Coronary artery (tissue), 2 donors: ENCODE results near the gene MINDY3.
"Not testable (repeated sequence)": the region's sequence is repeated elsewhere in the genome, so short reads cannot be mapped to it uniquely, and the experiment has no call there.

Experiments used
- DNase-seq: peaks from one replicate; pipeline ENCODE4 v3.0.0-alpha.2; 2017; ENCODE audit warnings: low spot score
- H3K27ac ChIP-seq, 2 donors: fragments of 200-600 bp; sonication (generic); one replicate each; pipeline ENCODE4 v1.5.1; 2016 to 2019
- H3K4me3 ChIP-seq: fragments of 200-600 bp; sonication (generic); 2 replicates; pipeline ENCODE4 v1.5.1; 2016; ENCODE audit warnings: mild to moderate bottlenecking, moderate library complexity
- CTCF ChIP-seq: fragments of 200-600 bp; sonication (generic); IDR thresholded peaks from one replicate; pipeline ENCODE4 v1.5.1; 2019; ENCODE audit warnings: antibody characterized with exemption

Gene MINDY3

GRCh38 chr10:15879663-15880062, 19.4 kb upstream of the MINDY3 start:
- no peak for DNase-seq
- Histone ChIP-seq H3K4me3 (no peak overlapping the region), H3K27ac (no peak overlapping the region)
- no peak for TF ChIP-seq CTCF

GRCh38 chr10:15879058-15879457, 18.8 kb upstream of the MINDY3 start:
- DNase-seq = no peak
- Histone ChIP-seq H3K4me3 (no peak overlapping the region), H3K27ac (no peak overlapping the region)
- TF ChIP-seq CTCF = peak; percentile 40

- Histone ChIP-seq H3K27ac (no peak overlapping the region), H3K4me3 (no peak overlapping the region)
- no peak for DNase-seq
- no peak for TF ChIP-seq CTCF
Measured at GRCh38 chr10:15877836-15878576, 17.7 kb upstream of the MINDY3 start.

DNA sequence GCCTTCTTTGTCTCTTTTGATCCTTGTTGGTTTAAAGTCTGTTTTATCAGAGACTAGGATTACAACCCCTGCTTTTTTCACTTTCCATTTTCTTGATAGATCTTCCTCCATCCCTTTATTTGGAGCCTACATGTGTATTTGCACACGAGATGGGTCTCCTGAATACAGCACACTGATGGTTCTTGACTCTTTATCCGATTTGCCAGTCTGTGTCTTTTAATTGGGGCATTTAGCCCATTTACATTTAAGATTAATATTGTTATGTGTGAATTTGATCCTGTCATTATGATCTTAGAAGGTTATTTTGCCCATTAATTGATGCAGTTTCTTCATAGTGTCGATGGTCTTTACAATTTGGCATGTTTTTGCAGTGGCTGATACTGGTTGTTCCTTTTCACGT, 16.0 kb upstream of the MINDY3 start:
- DNase-seq, H3K4me3 ChIP-seq, H3K27ac ChIP-seq: not testable (repeated sequence)

DNA sequence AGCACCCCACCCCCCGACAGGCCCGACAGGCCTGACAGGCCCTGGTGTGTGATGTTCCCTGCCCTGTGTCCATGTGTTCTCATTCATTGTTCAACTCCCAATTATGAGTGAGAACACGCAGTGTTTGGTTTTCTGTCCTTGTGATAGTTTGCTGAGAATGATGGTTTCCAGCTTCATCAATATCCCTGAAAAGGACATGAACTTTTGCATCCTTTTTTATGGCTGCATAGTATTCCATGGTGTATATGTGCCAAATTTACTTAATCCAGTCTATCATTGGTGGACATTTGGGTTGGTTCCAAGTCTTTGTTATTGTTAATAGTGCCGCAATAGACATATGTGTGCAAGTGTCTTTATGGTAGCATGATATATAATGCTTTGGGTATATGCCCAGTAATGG, 12.3 kb upstream of the MINDY3 start:
- H3K27ac ChIP-seq, H3K4me3 ChIP-seq, DNase-seq: not testable (repeated sequence)

GRCh38 chr10:15871823-15872222, 11.5 kb upstream of the MINDY3 start:
- Histone ChIP-seq H3K27ac (no peak overlapping the region), H3K4me3 (no peak overlapping the region)
- no peak for TF ChIP-seq CTCF
- no peak for DNase-seq

GRCh38 chr10:15869935-15870334, 9.6 kb upstream of the MINDY3 start:
- no peak for TF ChIP-seq CTCF
- H3K4me3 ChIP-seq = no peak overlapping the region
- DNase-seq = no peak
- no peak overlapping the region for H3K27ac ChIP-seq

DNA sequence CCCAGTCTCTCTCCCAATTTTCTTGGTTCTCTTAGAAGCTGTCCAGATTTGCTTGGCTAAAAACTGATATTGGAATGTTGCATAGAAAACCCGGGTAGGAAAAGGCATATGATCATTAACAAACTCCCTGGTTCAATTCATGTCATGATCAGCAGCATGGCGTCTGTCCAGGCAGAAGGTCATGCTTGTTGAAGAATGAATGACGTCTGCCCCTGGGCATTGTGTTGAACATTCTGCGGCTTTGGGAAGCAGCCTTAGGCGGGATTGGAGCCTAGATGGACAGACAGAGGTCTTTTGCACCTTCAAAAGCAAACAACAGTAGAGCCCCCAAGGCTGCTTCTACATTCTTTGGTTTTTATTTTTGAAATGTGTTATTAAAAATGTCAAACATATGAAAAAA, 7.7 kb upstream of the MINDY3 start:
- H3K4me3 ChIP-seq = no peak overlapping the region
- no peak overlapping the region for H3K27ac ChIP-seq
- DNase-seq = no peak
- TF ChIP-seq CTCF = no peak
